CD4-positive, CD25-positive, alpha-beta regulatory T cell (primary cell): Measurements from ENCODE around the gene DCTN5. TPM values are rescaled to one million over a fixed set of nuclear protein-coding genes. Genes with fewer than 3 reads are reported as not detected.

Source experiments
- ATAC-seq, 2 donors: fragments of 150-1000 bp; cut with Tn5 transposase; one replicate each; pipeline ENCODE4 v1.10.0; 2021; ENCODE audit warnings: low read depth in 2 of 2, moderate number of reproducible peaks in 2 of 2, moderate library complexity in 1 of 2
- DNase-seq, 3 donors: peaks; one replicate each; pipeline versions ENCODE4 v3.0.0 to v3.0.0-alpha.2; 2012 to 2022; ENCODE audit warnings: mixed read lengths in 1 of 3
- H3K27ac ChIP-seq: one replicate; pipeline ENCODE4 v1.7.0; 2013; ENCODE audit warnings: mild to moderate bottlenecking, low read length; ENCODE audit not compliant: insufficient read depth, poor library complexity, severe bottlenecking
- H3K27me3 ChIP-seq: one replicate; pipeline ENCODE4 v1.7.0; 2013; ENCODE audit warnings: low read length; ENCODE audit not compliant: control insufficient read depth, insufficient read depth
- H3K36me3 ChIP-seq: one replicate; pipeline ENCODE4 v1.7.0; 2013; ENCODE audit warnings: mild to moderate bottlenecking, low read length, moderate library complexity; ENCODE audit not compliant: control insufficient read depth, insufficient read depth
- H3K4me1 ChIP-seq: 2 replicates; pipeline ENCODE4 v1.7.0; 2013; ENCODE audit warnings: mild to moderate bottlenecking, low read length; ENCODE audit not compliant: insufficient read depth, control insufficient read depth, poor library complexity, severe bottlenecking
- H3K4me3 ChIP-seq: one replicate; pipeline ENCODE4 v1.7.0; 2013; ENCODE audit warnings: low read depth, mild to moderate bottlenecking, low read length, moderate library complexity
- H3K9me3 ChIP-seq, 2 experiments: 1 replicate in 1 of 2; 2 replicates in 1 of 2; pipeline ENCODE4 v1.7.0; 2013; ENCODE audit warnings: low read length in 2 of 2, mild to moderate bottlenecking in 1 of 2, moderate library complexity in 1 of 2; ENCODE audit not compliant: control insufficient read depth in 2 of 2
- H3K27ac Mint-ChIP-seq, 3 donors: one replicate each; pipeline ENCODE4 v1.8.0; 2020 to 2022; ENCODE audit warnings: mild to moderate bottlenecking in 3 of 3, mixed read lengths in 3 of 3, moderate library complexity in 2 of 3
- H3K27me3 Mint-ChIP-seq: one replicate; pipeline ENCODE4 v1.8.0; 2022; ENCODE audit warnings: mild to moderate bottlenecking, mixed read lengths
- H3K36me3 Mint-ChIP-seq: one replicate; pipeline ENCODE4 v1.8.0; 2020; ENCODE audit warnings: mixed read lengths
- H3K4me1 Mint-ChIP-seq, 4 donors: one replicate each; pipeline ENCODE4 v1.8.0; 2020 to 2022; ENCODE audit warnings: mixed read lengths in 4 of 4, mild to moderate bottlenecking in 1 of 4
- H3K4me3 Mint-ChIP-seq, 4 donors: one replicate each; pipeline ENCODE4 v1.8.0; 2020 to 2022; ENCODE audit warnings: mild to moderate bottlenecking in 4 of 4, mixed read lengths in 4 of 4, moderate library complexity in 3 of 4
- H3K9me3 Mint-ChIP-seq, 7 donors: one replicate each; pipeline ENCODE4 v1.8.0; 2020 to 2022; ENCODE audit warnings: mixed read lengths in 7 of 7, mild to moderate bottlenecking in 3 of 7, moderate library complexity in 2 of 7
- polyA plus RNA-seq, 4 donors: library from polyadenylated mRNA; unstranded; fragments of 300-500 nt; fragmentation: Illumina TruSeq; gene quantifications; one replicate each; pipeline ENCODE4 v1.2.3, GENCODE V29; 2021
- total RNA-seq: library from RNA; stranded (reverse); gene quantifications from one replicate; pipeline ENCODE4 v1.2.3, GENCODE V29; 2022

Gene DCTN5
- total and polyA plus RNA-seq, 5 donors from 2014 or later, result 59.7 to 91.8 (median 64.5) TPM

- H3K4me3 Mint-ChIP-seq, result no peak overlapping the region
- H3K27me3 ChIP-seq, result no peaks in the 10 kb centered on the region
- no peak for DNase-seq
- H3K4me3 ChIP-seq, result no peak overlapping the region
- H3K36me3 Mint-ChIP-seq, result peaks cover 27% of the 10 kb centered on the region
- no peak overlapping the region for H3K27ac ChIP-seq
- no peaks in the 10 kb centered on the region for H3K9me3 Mint-ChIP-seq
- H3K27ac Mint-ChIP-seq, result no peak overlapping the region
- no peak for ATAC-seq
- H3K27me3 Mint-ChIP-seq, result peaks cover 5% of the 10 kb centered on the region
- H3K4me1 Mint-ChIP-seq, result peaks cover 0 to 6% (median 0%) of the 10 kb centered on the region in 4 donors
- no peaks in the 10 kb centered on the region for H3K9me3 ChIP-seq
- peaks cover 34% of the 10 kb centered on the region for H3K36me3 ChIP-seq
- no peaks in the 10 kb centered on the region for H3K4me1 ChIP-seq
These were observed 49.7 kb downstream of the DCTN5 start for GRCh38 chr16:23690771-23691482.

- Mint-ChIP-seq H3K36me3 (peaks cover 27% of the 10 kb centered on the region), H3K4me1 (peaks cover 0 to 6% (median 0%) of the 10 kb centered on the region in 4 donors), H3K4me3 (no peak overlapping the region), H3K9me3 (no peaks in the 10 kb centered on the region), H3K27ac (no peak overlapping the region), H3K27me3 (peaks cover 5% of the 10 kb centered on the region)
- H3K4me3 ChIP-seq, result no peak overlapping the region
- DNase-seq, result no peak
- H3K27ac ChIP-seq, result no peak overlapping the region
- peaks cover 34% of the 10 kb centered on the region for H3K36me3 ChIP-seq
- no peaks in the 10 kb centered on the region for H3K9me3 ChIP-seq
- no peaks in the 10 kb centered on the region for H3K27me3 ChIP-seq
- no peaks in the 10 kb centered on the region for H3K4me1 ChIP-seq
- no peak for ATAC-seq
These were observed 50.4 kb downstream of the DCTN5 start for GRCh38 chr16:23691483-23692189.

GRCh38 chr16:23692190-23692837, 51.0 kb downstream of the DCTN5 start:
- Histone ChIP-seq H3K9me3 (no peaks in the 10 kb centered on the region), H3K4me3 (no peak overlapping the region), H3K27me3 (no peaks in the 10 kb centered on the region), H3K36me3 (peaks cover 32% of the 10 kb centered on the region), H3K4me1 (no peaks in the 10 kb centered on the region), H3K27ac (no peak overlapping the region)
- ATAC-seq, result no peak
- DNase-seq, result no peak
- H3K27ac Mint-ChIP-seq, result no peak overlapping the region
- no peaks in the 10 kb centered on the region for H3K9me3 Mint-ChIP-seq
- H3K4me3 Mint-ChIP-seq, result no peak overlapping the region
- H3K4me1 Mint-ChIP-seq, result peaks cover 0 to 6% (median 0%) of the 10 kb centered on the region in 4 donors
- H3K27me3 Mint-ChIP-seq, result peaks cover 5% of the 10 kb centered on the region
- H3K36me3 Mint-ChIP-seq, result peaks cover 22% of the 10 kb centered on the region

GRCh38 chr16:23694265-23694643, 53.0 kb downstream of the DCTN5 start:
- Mint-ChIP-seq H3K27me3 (peaks cover 5% of the 10 kb centered on the region), H3K36me3 (peaks cover 7% of the 10 kb centered on the region)

GRCh38 chr16:23694644-23695373, 53.5 kb downstream of the DCTN5 start:
- Histone ChIP-seq H3K9me3 (no peaks in the 10 kb centered on the region), H3K27me3 (no peaks in the 10 kb centered on the region), H3K27ac (no peak overlapping the region), H3K4me1 (peaks cover 5% of the 10 kb centered on the region), H3K4me3 (no peak overlapping the region), H3K36me3 (peaks cover 12% of the 10 kb centered on the region)
- no peak for ATAC-seq
- peak overlapping the region in 1 of 4 donors; percentile 48 for H3K4me3 Mint-ChIP-seq
- H3K9me3 Mint-ChIP-seq, result no peaks in the 10 kb centered on the region
- H3K27me3 Mint-ChIP-seq, result peaks cover 5% of the 10 kb centered on the region
- DNase-seq, result no peak
- peaks cover 0 to 12% (median 3%) of the 10 kb centered on the region in 4 donors for H3K4me1 Mint-ChIP-seq
- H3K27ac Mint-ChIP-seq, result no peak overlapping the region
- H3K36me3 Mint-ChIP-seq, result peaks cover 1% of the 10 kb centered on the region

More at GRCh38 chr16:23694265-23694643, 53.0 kb downstream of the DCTN5 start:
- H3K4me1 Mint-ChIP-seq, result peaks cover 0 to 12% (median 3%) of the 10 kb centered on the region in 4 donors
- H3K9me3 Mint-ChIP-seq, result no peaks in the 10 kb centered on the region
- peaks cover 18% of the 10 kb centered on the region for H3K36me3 ChIP-seq
- no peak overlapping the region for H3K4me3 ChIP-seq
- DNase-seq (no peak), ATAC-seq (no peak)
- H3K27ac Mint-ChIP-seq, result no peak overlapping the region
- peaks cover 3% of the 10 kb centered on the region for H3K4me1 ChIP-seq
- H3K9me3 ChIP-seq, result no peaks in the 10 kb centered on the region
- H3K27ac ChIP-seq, result no peak overlapping the region
- H3K27me3 ChIP-seq, result no peaks in the 10 kb centered on the region
- no peak overlapping the region for H3K4me3 Mint-ChIP-seq

GRCh38 chr16:23695756-23696155, 54.5 kb downstream of the DCTN5 start:
- DNase-seq (no peak), ATAC-seq (no peak)
- Histone ChIP-seq H3K36me3 (peaks cover 8% of the 10 kb centered on the region), H3K27ac (no peak overlapping the region), H3K4me1 (peaks cover 5% of the 10 kb centered on the region), H3K27me3 (no peaks in the 10 kb centered on the region), H3K4me3 (no peak overlapping the region), H3K9me3 (no peaks in the 10 kb centered on the region)
- Mint-ChIP-seq H3K27me3 (peaks cover 5% of the 10 kb centered on the region), H3K27ac (no peak overlapping the region), H3K9me3 (no peaks in the 10 kb centered on the region), H3K4me3 (no peak overlapping the region), H3K4me1 (peaks cover 0 to 12% (median 3%) of the 10 kb centered on the region in 4 donors), H3K36me3 (no peaks in the 10 kb centered on the region)

GRCh38 chr16:23699100-23699499, 57.8 kb downstream of the DCTN5 start:
- H3K27me3 Mint-ChIP-seq, result peaks cover 15% of the 10 kb centered on the region
- peak overlapping the region in 2 of 3 donors; percentile 31 to 71 for H3K27ac Mint-ChIP-seq
- H3K4me1 Mint-ChIP-seq, result peaks cover 0 to 12% (median 6%) of the 10 kb centered on the region in 4 donors
- no peak overlapping the region for H3K4me3 ChIP-seq
- peaks cover 0 to 6% of the 10 kb centered on the region in 2 experiments for H3K9me3 ChIP-seq
- H3K4me1 ChIP-seq, result peaks cover 5% of the 10 kb centered on the region
- no peaks in the 10 kb centered on the region for H3K36me3 ChIP-seq
- peaks cover 4% of the 10 kb centered on the region for H3K27me3 ChIP-seq
- ATAC-seq, result peak; percentile 62 to 65
- no peak overlapping the region for H3K4me3 Mint-ChIP-seq
- peaks cover 3% of the 10 kb centered on the region for H3K36me3 Mint-ChIP-seq
- no peak overlapping the region for H3K27ac ChIP-seq
- DNase-seq, result peak in 1 of 3 donors; percentile 67
- H3K9me3 Mint-ChIP-seq, result peaks cover 0 to 8% (median 3%) of the 10 kb centered on the region in 7 donors
